Urothelium cell line (cell line): ENCODE measurements around the gene DPT.
"Not testable (repeated sequence)": the region's sequence is repeated elsewhere in the genome, so short reads cannot be mapped to it uniquely, and the experiment has no call there.

Source experiments
- DNase-seq: peaks from one replicate; pipeline ENCODE4 v3.0.0; 2011; ENCODE audit warnings: low spot score, mixed read lengths
- FAIRE-seq: peaks from 2 replicates; lab custom pipeline; 2011; peaks lifted over from hg19 to GRCh38; lab: Jason Lieb, UNC

DPT gene

GRCh38 chr1:168728473-168729404 lies at the start of gene DPT:
Gene DPT (minus strand): TSS chr1:168729206. CDS start chr1:168729174, 32 bp downstream.
- DNase-seq (no peak), FAIRE-seq (no peak)

- DNase-seq = no peak
- FAIRE-seq = no peak
Measured at GRCh38 chr1:168775366-168775765, 46.4 kb upstream of the DPT start.

GRCh38 chr1:168774241-168774640 lies 45.2 kb upstream of the DPT start:
- DNase-seq (no peak), FAIRE-seq (no peak)

GRCh38 chr1:168772428-168773060 lies 43.5 kb upstream of the DPT start:
- FAIRE-seq = no peak
- no peak for DNase-seq

- DNase-seq (no peak), FAIRE-seq (no peak)
Measured at GRCh38 chr1:168771104-168771630, 42.2 kb upstream of the DPT start.

GRCh38 chr1:168769893-168770292 lies 40.9 kb upstream of the DPT start:
- not testable (repeated sequence) for DNase-seq, FAIRE-seq

GRCh38 chr1:168767894-168768584 lies 39.0 kb upstream of the DPT start:
- no peak for FAIRE-seq
- DNase-seq = no peak

GRCh38 chr1:168766568-168766967 lies 37.6 kb upstream of the DPT start:
- DNase-seq = no peak
- no peak for FAIRE-seq

- FAIRE-seq (no peak), DNase-seq (no peak)
Measured at GRCh38 chr1:168763031-168763430, 34.0 kb upstream of the DPT start.

GRCh38 chr1:168762473-168762872 lies 33.5 kb upstream of the DPT start:
- no peak for FAIRE-seq
- DNase-seq = no peak

GRCh38 chr1:168760781-168761180 lies 31.8 kb upstream of the DPT start:
- no peak for FAIRE-seq
- DNase-seq = no peak

- DNase-seq (no peak), FAIRE-seq (no peak)
Measured at GRCh38 chr1:168760241-168760640, 31.2 kb upstream of the DPT start.

- no peak for DNase-seq
- no peak for FAIRE-seq
Measured at GRCh38 chr1:168759077-168759476, 30.1 kb upstream of the DPT start.

GRCh38 chr1:168758503-168758902 lies 29.5 kb upstream of the DPT start:
- DNase-seq = no peak
- FAIRE-seq = no peak

GRCh38 chr1:168755800-168756418 lies 26.9 kb upstream of the DPT start:
- no peak for FAIRE-seq
- no peak for DNase-seq

GRCh38 chr1:168752171-168752832 lies 23.3 kb upstream of the DPT start:
- DNase-seq (no peak), FAIRE-seq (no peak)

- DNase-seq = no peak
- FAIRE-seq = no peak
Measured at GRCh38 chr1:168751195-168751650, 22.2 kb upstream of the DPT start.

- no peak for FAIRE-seq
- DNase-seq = no peak
Measured at GRCh38 chr1:168742994-168743650, 14.1 kb upstream of the DPT start.

GRCh38 chr1:168742386-168742785 lies 13.4 kb upstream of the DPT start:
- DNase-seq (no peak), FAIRE-seq (no peak)

GRCh38 chr1:168739908-168740307 lies 10.9 kb upstream of the DPT start:
- FAIRE-seq (no peak), DNase-seq (no peak)
